Testis (tissue), 2 donors: ENCODE measurements around the gene CSF2RB.

Experiments used
- POLR2A ChIP-seq: fragments of 450-650 bp; IDR thresholded peaks from one replicate; pipeline ENCODE4 v1.6.1; 2017; ENCODE audit warnings: antibody characterized with exemption, mild to moderate bottlenecking, moderate library complexity
- TF ChIP-seq, protein P1 (sequence below), 3 experiments: fragments of 450-650 bp in 2 of 3; fragments of 200-600 bp in 1 of 3; sonication (generic) in 1 of 3; IDR thresholded peaks; one replicate each; pipeline ENCODE4 v1.5.1; 2016 to 2019; ENCODE audit warnings: antibody characterized with exemption in 3 of 3, mild to moderate bottlenecking in 2 of 3, moderate library complexity in 1 of 3

GRCh38 chr22:36886016-36886415 is 27.4 kb upstream of the CSF2RB start:
- TF ChIP-seq, protein P1, sequence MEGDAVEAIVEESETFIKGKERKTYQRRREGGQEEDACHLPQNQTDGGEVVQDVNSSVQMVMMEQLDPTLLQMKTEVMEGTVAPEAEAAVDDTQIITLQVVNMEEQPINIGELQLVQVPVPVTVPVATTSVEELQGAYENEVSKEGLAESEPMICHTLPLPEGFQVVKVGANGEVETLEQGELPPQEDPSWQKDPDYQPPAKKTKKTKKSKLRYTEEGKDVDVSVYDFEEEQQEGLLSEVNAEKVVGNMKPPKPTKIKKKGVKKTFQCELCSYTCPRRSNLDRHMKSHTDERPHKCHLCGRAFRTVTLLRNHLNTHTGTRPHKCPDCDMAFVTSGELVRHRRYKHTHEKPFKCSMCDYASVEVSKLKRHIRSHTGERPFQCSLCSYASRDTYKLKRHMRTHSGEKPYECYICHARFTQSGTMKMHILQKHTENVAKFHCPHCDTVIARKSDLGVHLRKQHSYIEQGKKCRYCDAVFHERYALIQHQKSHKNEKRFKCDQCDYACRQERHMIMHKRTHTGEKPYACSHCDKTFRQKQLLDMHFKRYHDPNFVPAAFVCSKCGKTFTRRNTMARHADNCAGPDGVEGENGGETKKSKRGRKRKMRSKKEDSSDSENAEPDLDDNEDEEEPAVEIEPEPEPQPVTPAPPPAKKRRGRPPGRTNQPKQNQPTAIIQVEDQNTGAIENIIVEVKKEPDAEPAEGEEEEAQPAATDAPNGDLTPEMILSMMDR (IDR thresholded peaks at IDR 0.05) = no peak
- TF ChIP-seq POLR2A = no peak
